Ascending aorta (tissue), 2 donors: Measurements from ENCODE around the gene PDLIM5. TPM values are rescaled to one million over a fixed set of nuclear protein-coding genes. Genes with fewer than 3 reads are reported as not detected.

Source experiments
- DNase-seq, 2 donors: peaks; one replicate each; pipeline ENCODE4 v3.0.0-alpha.2; 2019; ENCODE audit warnings: low spot score in 2 of 2
- H3K27ac ChIP-seq, 2 donors: fragments of 200-600 bp; sonication (generic); one replicate each; pipeline ENCODE4 v1.5.1; 2016 to 2017; ENCODE audit warnings: mild to moderate bottlenecking in 1 of 2
- H3K27me3 ChIP-seq: fragments of 200-600 bp; sonication (generic); one replicate; pipeline ENCODE4 v1.5.1; 2017
- H3K36me3 ChIP-seq, 2 donors: fragments of 200-600 bp; sonication (generic); one replicate each; pipeline ENCODE4 v1.5.1; 2016
- H3K4me1 ChIP-seq, 2 donors: fragments of 200-600 bp; sonication (generic); one replicate each; pipeline ENCODE4 v1.5.1; 2016 to 2017; ENCODE audit warnings: mild to moderate bottlenecking in 1 of 2
- H3K4me3 ChIP-seq, 2 donors: fragments of 200-600 bp; sonication (generic); one replicate each; pipeline ENCODE4 v1.5.1; 2016 to 2017; ENCODE audit warnings: mild to moderate bottlenecking in 1 of 2
- H3K9me3 ChIP-seq, 2 donors: fragments of 200-600 bp; sonication (generic); one replicate each; pipeline ENCODE4 v1.5.1; 2016
- CTCF ChIP-seq, 3 experiments: fragments of 200-600 bp in 2 of 3; fragments of 450-650 bp in 1 of 3; sonication (generic) in 2 of 3; IDR thresholded peaks; one replicate each; pipeline ENCODE4 v1.5.1; 2016 to 2019; ENCODE audit warnings: antibody characterized with exemption in 3 of 3, mild to moderate bottlenecking in 1 of 3, moderate library complexity in 1 of 3
- intact Hi-C: fragments of 100-400 bp; cut with DNase I; formaldehyde crosslinking; loops from one replicate; pipeline ENCODE4 v1.15.1; 2023
- total RNA-seq: library from RNA; depleted of rRNA; stranded (reverse); fragments of >200 nt; gene quantifications from one replicate; pipeline ENCODE4 v1.1.0, GENCODE V29; 2016

Gene PDLIM5
- total RNA-seq, 1 donor from 2014 or later: 103 TPM

- H3K27ac ChIP-seq: no peak overlapping the region
- H3K9me3 ChIP-seq: no peaks in the 10 kb centered on the region
- DNase-seq: no peak
- H3K4me3 ChIP-seq: no peak overlapping the region
- H3K4me1 ChIP-seq: peaks cover 5 to 15% of the 10 kb centered on the region in 2 donors
- no peak for TF ChIP-seq CTCF (IDR thresholded peaks at IDR 0.05)
- intact Hi-C loops: loop anchor here (5.0 to 10.0 kb wide), 2 partner anchors 143 to 290 kb away; partner anchors contain the start of gene PDLIM5
- H3K27me3 ChIP-seq: no peaks in the 10 kb centered on the region
- H3K36me3 ChIP-seq: peaks cover 0 to 14% of the 10 kb centered on the region in 2 donors
Measured at GRCh38 chr4:94595013-94595412, 143.3 kb downstream of the PDLIM5 start.

GRCh38 chr4:94595880-94596483 is 144.2 kb downstream of the PDLIM5 start:
- no peak for DNase-seq
- Histone ChIP-seq H3K27me3 (no peaks in the 10 kb centered on the region), H3K4me1 (peaks cover 0 to 8% of the 10 kb centered on the region in 2 donors), H3K4me3 (no peak overlapping the region), H3K36me3 (peaks cover 0 to 14% of the 10 kb centered on the region in 2 donors), H3K9me3 (no peaks in the 10 kb centered on the region), H3K27ac (no peak overlapping the region)
- peak; percentile 46 to 65 (median 53) for TF ChIP-seq CTCF (IDR thresholded peaks at IDR 0.05)
- intact Hi-C loops: loop anchor here (2.0 to 10.0 kb wide), 3 partner anchors 144 to 291 kb away; partner anchors contain the start of gene PDLIM5

- H3K27ac ChIP-seq: no peak overlapping the region
- DNase-seq: no peak
- intact Hi-C loops: loop anchor here (5.0 to 10.0 kb wide), 2 partner anchors 146 to 294 kb away; partner anchors contain the start of gene PDLIM5
- H3K4me1 ChIP-seq: peaks cover 4 to 6% of the 10 kb centered on the region in 2 donors
- no peak overlapping the region for H3K4me3 ChIP-seq
- TF ChIP-seq CTCF (IDR thresholded peaks at IDR 0.05): no peak
- no peaks in the 10 kb centered on the region for H3K9me3 ChIP-seq
- H3K36me3 ChIP-seq: no peaks in the 10 kb centered on the region
- H3K27me3 ChIP-seq: no peaks in the 10 kb centered on the region
Measured at GRCh38 chr4:94598758-94599157, 147.0 kb downstream of the PDLIM5 start.

- H3K4me3 ChIP-seq: no peak overlapping the region
- H3K4me1 ChIP-seq: peaks cover 4 to 6% of the 10 kb centered on the region in 2 donors
- no peaks in the 10 kb centered on the region for H3K27me3 ChIP-seq
- no peak for TF ChIP-seq CTCF (IDR thresholded peaks at IDR 0.05)
- intact Hi-C loops: no loop called here
- peak overlapping the region in 1 of 2 donors; percentile 47 for H3K27ac ChIP-seq
- DNase-seq: peak in 1 of 2 donors; percentile 75
- H3K36me3 ChIP-seq: no peaks in the 10 kb centered on the region
- no peaks in the 10 kb centered on the region for H3K9me3 ChIP-seq
Measured at GRCh38 chr4:94603170-94603747, 151.5 kb downstream of the PDLIM5 start.

GRCh38 chr4:94605241-94605805 is 153.6 kb downstream of the PDLIM5 start:
- no peak for DNase-seq
- no peak for TF ChIP-seq CTCF (IDR thresholded peaks at IDR 0.05)
- intact Hi-C loops: no loop called here
- Histone ChIP-seq H3K4me1 (peaks cover 4 to 6% of the 10 kb centered on the region in 2 donors), H3K36me3 (no peaks in the 10 kb centered on the region), H3K4me3 (no peak overlapping the region), H3K27ac (no peak overlapping the region), H3K9me3 (no peaks in the 10 kb centered on the region), H3K27me3 (no peaks in the 10 kb centered on the region)
